ENCODE results near the gene DNAJC17. TPM values are rescaled to one million over a fixed set of nuclear protein-coding genes. Genes with fewer than 3 reads are reported as not detected.

DNAJC17 gene
- total and polyA plus RNA-seq, 2 experiments from 2014 or later = 36.5 to 53.9 TPM

DNA sequence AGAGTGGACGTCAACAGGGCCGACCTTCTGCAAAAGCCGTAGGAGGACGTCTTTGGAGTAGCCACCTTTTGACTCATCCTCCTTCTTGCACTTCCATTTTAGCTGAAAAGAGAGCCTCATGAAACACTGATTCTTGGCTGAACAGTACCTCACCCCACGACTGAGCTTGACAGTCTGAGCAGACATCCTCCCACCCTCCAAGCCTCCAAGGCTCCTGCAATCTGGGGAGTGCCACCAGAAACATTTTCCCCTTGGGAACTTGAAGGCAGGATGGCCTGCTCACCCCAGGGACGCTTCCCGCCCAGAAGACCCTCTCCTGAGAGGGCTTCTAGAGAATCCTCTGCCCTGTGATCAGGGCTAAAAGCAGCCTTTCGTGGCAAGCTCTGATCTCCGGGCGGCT is 32.3 kb downstream of the DNAJC17 start:
- no peak for DNase-seq (ENCODE audit: low spot score)
- no peaks in the 10 kb centered on the region for H3K27me3 ChIP-seq
- 98% methylated on average over 10 of the region's 10 CpGs for WGBS (ENCODE audit: low lambda C conversion rate, missing lambda C conversion rate)
- no peak overlapping the region for H3K4me2 ChIP-seq
- no peak overlapping the region for H3K4me3 ChIP-seq
- H4K20me1 ChIP-seq (ENCODE audit: insufficient read depth, poor library complexity, severe bottlenecking) = no peaks in the 10 kb centered on the region
- TF ChIP-seq, protein P1, sequence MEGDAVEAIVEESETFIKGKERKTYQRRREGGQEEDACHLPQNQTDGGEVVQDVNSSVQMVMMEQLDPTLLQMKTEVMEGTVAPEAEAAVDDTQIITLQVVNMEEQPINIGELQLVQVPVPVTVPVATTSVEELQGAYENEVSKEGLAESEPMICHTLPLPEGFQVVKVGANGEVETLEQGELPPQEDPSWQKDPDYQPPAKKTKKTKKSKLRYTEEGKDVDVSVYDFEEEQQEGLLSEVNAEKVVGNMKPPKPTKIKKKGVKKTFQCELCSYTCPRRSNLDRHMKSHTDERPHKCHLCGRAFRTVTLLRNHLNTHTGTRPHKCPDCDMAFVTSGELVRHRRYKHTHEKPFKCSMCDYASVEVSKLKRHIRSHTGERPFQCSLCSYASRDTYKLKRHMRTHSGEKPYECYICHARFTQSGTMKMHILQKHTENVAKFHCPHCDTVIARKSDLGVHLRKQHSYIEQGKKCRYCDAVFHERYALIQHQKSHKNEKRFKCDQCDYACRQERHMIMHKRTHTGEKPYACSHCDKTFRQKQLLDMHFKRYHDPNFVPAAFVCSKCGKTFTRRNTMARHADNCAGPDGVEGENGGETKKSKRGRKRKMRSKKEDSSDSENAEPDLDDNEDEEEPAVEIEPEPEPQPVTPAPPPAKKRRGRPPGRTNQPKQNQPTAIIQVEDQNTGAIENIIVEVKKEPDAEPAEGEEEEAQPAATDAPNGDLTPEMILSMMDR (IDR thresholded peaks at IDR 0.05; ENCODE audit: poor library complexity) = no peak
- TF ChIP-seq EZH2 (IDR thresholded peaks at IDR 0.05; ENCODE audit: borderline replicate concordance) (no peak), EZH2phosphoT487 (IDR thresholded peaks at IDR 0.05; ENCODE audit: low read depth, severe bottlenecking, unreplicated experiment) (no peak)
- H2AFZ ChIP-seq = no peak overlapping the region
- no peaks in the 10 kb centered on the region for H3K9me2 ChIP-seq (replicated peaks; ENCODE audit: insufficient read depth)
- no peaks in the 10 kb centered on the region for H3K36me3 ChIP-seq (replicated peaks; ENCODE audit: insufficient read depth, low read depth)
- H3K4me1 ChIP-seq (ENCODE audit: insufficient read depth) = peaks cover 6% of the 10 kb centered on the region
- H3K27ac ChIP-seq = no peak overlapping the region
- H3K9me3 ChIP-seq (ENCODE audit: low read depth) = no peaks in the 10 kb centered on the region
- no peaks in the 10 kb centered on the region for H3K79me2 ChIP-seq

DNA sequence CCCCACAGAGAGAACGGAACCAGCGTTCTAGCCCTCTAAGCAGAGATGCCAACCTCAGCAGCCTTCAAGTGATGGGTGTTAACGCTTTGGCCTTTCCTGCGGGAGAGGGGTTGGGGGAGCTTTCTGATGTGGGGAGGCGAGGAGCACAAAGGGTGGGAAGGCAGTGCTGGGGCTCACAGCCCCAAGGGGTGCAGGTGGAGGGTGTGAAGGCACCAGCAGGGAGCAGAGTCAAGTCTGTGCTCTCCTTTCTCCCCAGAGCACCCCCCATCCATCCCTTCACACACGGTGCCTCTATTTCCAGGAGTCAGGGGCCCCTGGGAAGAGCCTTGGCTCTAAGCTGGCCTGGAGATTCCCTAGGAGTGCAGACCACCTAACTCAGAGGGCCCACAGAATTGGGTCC is 33.4 kb downstream of the DNAJC17 start:
- Histone ChIP-seq H3K27ac (no peak overlapping the region), H3K9me2 (replicated peaks; ENCODE audit: insufficient read depth) (no peaks in the 10 kb centered on the region), H3K4me3 (no peak overlapping the region), H2AFZ (no peak overlapping the region), H3K36me3 (replicated peaks; ENCODE audit: insufficient read depth, low read depth) (no peaks in the 10 kb centered on the region), H4K20me1 (ENCODE audit: insufficient read depth, poor library complexity, severe bottlenecking) (no peaks in the 10 kb centered on the region), H3K4me2 (no peak overlapping the region), H3K27me3 (no peaks in the 10 kb centered on the region), H3K4me1 (ENCODE audit: insufficient read depth) (peaks cover 17% of the 10 kb centered on the region), H3K9me3 (ENCODE audit: low read depth) (no peaks in the 10 kb centered on the region), H3K79me2 (no peaks in the 10 kb centered on the region)
- 92% methylated on average over 6 of the region's 6 CpGs for WGBS (ENCODE audit: low lambda C conversion rate, missing lambda C conversion rate)
- no peak for DNase-seq (ENCODE audit: low spot score)
- TF ChIP-seq EZH2phosphoT487 (IDR thresholded peaks at IDR 0.05; ENCODE audit: low read depth, severe bottlenecking, unreplicated experiment) (no peak), EZH2 (IDR thresholded peaks at IDR 0.05; ENCODE audit: borderline replicate concordance) (no peak)
- TF ChIP-seq, protein P1 (IDR thresholded peaks at IDR 0.05; ENCODE audit: poor library complexity) = no peak

DNA sequence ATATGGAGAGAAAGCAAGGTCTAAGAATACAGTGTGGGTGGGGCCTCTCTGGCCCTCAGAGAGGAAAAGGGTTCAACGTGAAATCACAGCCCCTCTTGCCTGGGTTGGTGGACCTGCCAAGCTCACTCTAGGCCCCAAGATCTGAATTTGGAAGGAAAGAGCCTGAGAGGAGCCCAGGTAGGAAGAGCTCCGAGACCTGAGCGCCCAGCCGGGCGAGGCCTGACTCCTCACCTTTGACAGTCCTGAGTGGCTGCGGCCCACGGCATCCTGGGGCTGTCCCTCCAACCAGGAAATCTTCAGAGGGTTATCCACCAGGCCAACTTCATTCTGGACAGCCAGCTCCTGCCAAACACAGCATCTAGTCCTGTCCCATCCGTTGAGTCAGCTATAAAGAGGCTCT is 33.8 kb downstream of the DNAJC17 start:
- H3K9me3 ChIP-seq (ENCODE audit: low read depth) = no peaks in the 10 kb centered on the region
- H3K4me1 ChIP-seq (ENCODE audit: insufficient read depth) = peaks cover 19% of the 10 kb centered on the region
- no peaks in the 10 kb centered on the region for H3K9me2 ChIP-seq (replicated peaks; ENCODE audit: insufficient read depth)
- H3K79me2 ChIP-seq = no peaks in the 10 kb centered on the region
- no peaks in the 10 kb centered on the region for H3K36me3 ChIP-seq (replicated peaks; ENCODE audit: insufficient read depth, low read depth)
- no peaks in the 10 kb centered on the region for H4K20me1 ChIP-seq (ENCODE audit: insufficient read depth, poor library complexity, severe bottlenecking)
- no peak for TF ChIP-seq EZH2phosphoT487 (IDR thresholded peaks at IDR 0.05; ENCODE audit: low read depth, severe bottlenecking, unreplicated experiment)
- TF ChIP-seq, protein P1 (IDR thresholded peaks at IDR 0.05; ENCODE audit: poor library complexity) = no peak
- no peak for TF ChIP-seq EZH2 (IDR thresholded peaks at IDR 0.05; ENCODE audit: borderline replicate concordance)
- H3K4me3 ChIP-seq = no peak overlapping the region
- no peak overlapping the region for H3K4me2 ChIP-seq
- WGBS (ENCODE audit: low lambda C conversion rate, missing lambda C conversion rate) = 96% methylated on average over 8 of the region's 8 CpGs
- H3K27ac ChIP-seq = no peak overlapping the region
- no peak overlapping the region for H2AFZ ChIP-seq
- H3K27me3 ChIP-seq = no peaks in the 10 kb centered on the region
- no peak for DNase-seq (ENCODE audit: low spot score)

DNA sequence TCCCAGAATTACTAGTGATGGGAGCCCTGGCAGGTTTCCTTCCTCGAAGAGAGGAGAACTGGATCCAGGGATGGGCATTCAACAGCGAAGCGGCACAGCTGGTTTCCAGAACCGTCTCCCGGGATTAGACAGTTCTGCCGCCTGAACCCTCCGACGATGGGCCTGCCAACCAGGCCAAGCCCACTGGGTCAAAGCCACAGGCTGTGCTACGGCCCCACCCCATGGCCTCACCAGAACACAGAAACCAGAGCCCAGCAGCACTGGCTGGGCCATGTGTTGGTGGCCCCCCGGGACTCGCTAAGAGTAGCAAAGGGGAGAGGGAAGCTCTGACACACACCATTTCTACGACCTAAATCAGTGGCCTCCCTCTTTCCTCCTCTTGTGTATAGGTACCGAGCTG is 35.3 kb downstream of the DNAJC17 start:
- H3K27ac ChIP-seq = no peak overlapping the region
- no peaks in the 10 kb centered on the region for H3K9me2 ChIP-seq (replicated peaks; ENCODE audit: insufficient read depth)
- H3K4me2 ChIP-seq = no peak overlapping the region
- TF ChIP-seq, protein P1 (IDR thresholded peaks at IDR 0.05; ENCODE audit: poor library complexity) = no peak
- TF ChIP-seq EZH2 (IDR thresholded peaks at IDR 0.05; ENCODE audit: borderline replicate concordance) (no peak), EZH2phosphoT487 (IDR thresholded peaks at IDR 0.05; ENCODE audit: low read depth, severe bottlenecking, unreplicated experiment) (no peak)
- no peaks in the 10 kb centered on the region for H4K20me1 ChIP-seq (ENCODE audit: insufficient read depth, poor library complexity, severe bottlenecking)
- H3K4me3 ChIP-seq = no peak overlapping the region
- H3K27me3 ChIP-seq = no peaks in the 10 kb centered on the region
- no peak for DNase-seq (ENCODE audit: low spot score)
- no peaks in the 10 kb centered on the region for H3K36me3 ChIP-seq (replicated peaks; ENCODE audit: insufficient read depth, low read depth)
- H3K4me1 ChIP-seq (ENCODE audit: insufficient read depth) = peaks cover 19% of the 10 kb centered on the region
- no peaks in the 10 kb centered on the region for H3K9me3 ChIP-seq (ENCODE audit: low read depth)
- H2AFZ ChIP-seq = no peak overlapping the region
- H3K79me2 ChIP-seq = no peaks in the 10 kb centered on the region
- WGBS (ENCODE audit: low lambda C conversion rate, missing lambda C conversion rate) = 93% methylated on average over 13 of the region's 13 CpGs

Data from hepatocyte (in vitro differentiated cells).